H1 (cell line): Measurements from ENCODE around the gene IAH1. TPM values are rescaled to one million over a fixed set of nuclear protein-coding genes. Genes with fewer than 3 reads are reported as not detected.

Experiments used
- CEBPB ChIP-seq: IDR thresholded peaks from 2 replicates; pipeline ENCODE4 v1.6.1; 2012; ENCODE audit warnings: low read depth, low read length
- CTBP2 ChIP-seq: IDR thresholded peaks from 2 replicates; pipeline ENCODE4 v1.7.0; 2011; ENCODE audit warnings: borderline replicate concordance, mild to moderate bottlenecking, moderate library complexity, mixed read lengths, low read length; ENCODE audit not compliant: insufficient read depth, insufficient read length
- MAFK ChIP-seq: IDR thresholded peaks from 2 replicates; pipeline ENCODE4 v1.6.1; 2012; ENCODE audit warnings: low read depth, mild to moderate bottlenecking, improper control_type of control experiment, low read length
- polyA plus RNA-seq, 7 experiments: library from polyadenylated mRNA; depleted of rRNA in 3 of 7; stranded (reverse) in 5 of 7; unstranded in 2 of 7; fragments of >200 nt in 5 of 7; fragments of 200-250 nt in 2 of 7; gene quantifications; 1 replicate in 5 of 7; 2 replicates in 1 of 7; 4 replicates in 1 of 7; pipeline versions ENCODE4 v1.2.1 to v1.2.3, GENCODE V29; 2011 to 2013; ENCODE audit warnings: missing spikeins in 2 of 7, mixed read lengths in 2 of 7
- total RNA-seq: library from RNA; stranded (reverse); fragmentation: NEBNext Ultra II Directional; extraction: Animal tissue kit (Norgen Biotek cat#: 25700); gene quantifications from 2 replicates; pipeline ENCODE4 v1.2.1, GENCODE V29; 2021

The IAH1 gene
- total and polyA plus RNA-seq, 2 of the 8 experiments (the other 6 are each of a cell fraction or from before 2014, with no cell fraction given) = 15.1 to 21.5 TPM

- TF ChIP-seq CEBPB = no peak
- TF ChIP-seq MAFK = no peak
- TF ChIP-seq CTBP2 = no peak
Measured at GRCh38 chr2:9463698-9464034, 10.7 kb upstream of the IAH1 start (continued).
